Pulmonary artery endothelial cell (primary cell): ENCODE results near the gene RTL5. TPM values are rescaled to one million over a fixed set of nuclear protein-coding genes. Genes with fewer than 3 reads are reported as not detected.

Source experiments
- DNase-seq: peaks from one replicate; pipeline ENCODE4 v3.0.0-alpha.2; 2011; ENCODE audit warnings: low read depth, low spot score
- total RNA-seq: library from RNA; depleted of rRNA; stranded (reverse); fragments of >200 nt; gene quantifications from 2 replicates; pipeline ENCODE4 v1.2.3, GENCODE V29; 2014

RTL5 gene
- total RNA-seq, 1 donor from 2014 or later, result 0.20 TPM

GRCh38 chrX:72110051-72110875 is 21.5 kb downstream of the RTL5 start:
- DNase-seq, result no peak

- no peak for DNase-seq
These were observed 23.0 kb downstream of the RTL5 start for GRCh38 chrX:72108666-72109065.

DNA sequence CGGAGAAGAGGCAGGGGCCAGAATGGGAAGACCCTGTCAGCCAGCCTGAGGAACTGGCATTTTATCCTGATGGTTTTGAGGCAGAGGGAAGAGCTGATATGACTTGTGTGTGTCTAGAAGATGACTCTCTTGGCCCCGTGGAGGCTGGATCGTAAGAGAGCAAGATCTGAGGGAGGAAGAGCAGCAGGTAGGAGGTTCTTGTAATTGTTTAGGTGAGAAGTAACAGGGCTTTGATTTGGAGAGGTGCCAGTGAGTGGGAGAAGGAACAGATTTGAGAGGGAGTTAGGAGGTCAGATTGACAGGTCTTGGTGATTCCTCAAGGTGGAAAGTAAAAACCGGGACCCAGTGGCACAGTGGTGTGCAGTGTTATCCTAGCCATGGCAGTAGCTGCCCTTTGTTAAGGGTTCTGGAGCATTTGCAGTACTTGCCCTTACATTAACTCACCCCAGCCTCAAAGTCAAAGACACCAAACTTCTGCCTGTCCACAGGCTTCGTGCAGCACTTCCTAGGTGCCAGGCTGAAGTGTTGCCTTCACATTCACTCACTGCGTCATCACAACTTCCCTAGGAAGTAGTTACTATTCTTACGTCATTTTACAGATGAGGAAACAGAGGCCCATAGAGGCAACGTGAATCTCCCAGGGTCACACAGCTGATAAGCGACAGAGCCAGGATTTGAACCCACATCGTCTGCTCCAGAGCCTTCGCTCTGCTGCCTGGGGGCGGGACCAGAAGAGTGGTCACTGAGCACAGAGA is 23.7 kb downstream of the RTL5 start:
- DNase-seq, result no peak

GRCh38 chrX:72107320-72107719 is 24.4 kb downstream of the RTL5 start:
- DNase-seq, result no peak

DNA sequence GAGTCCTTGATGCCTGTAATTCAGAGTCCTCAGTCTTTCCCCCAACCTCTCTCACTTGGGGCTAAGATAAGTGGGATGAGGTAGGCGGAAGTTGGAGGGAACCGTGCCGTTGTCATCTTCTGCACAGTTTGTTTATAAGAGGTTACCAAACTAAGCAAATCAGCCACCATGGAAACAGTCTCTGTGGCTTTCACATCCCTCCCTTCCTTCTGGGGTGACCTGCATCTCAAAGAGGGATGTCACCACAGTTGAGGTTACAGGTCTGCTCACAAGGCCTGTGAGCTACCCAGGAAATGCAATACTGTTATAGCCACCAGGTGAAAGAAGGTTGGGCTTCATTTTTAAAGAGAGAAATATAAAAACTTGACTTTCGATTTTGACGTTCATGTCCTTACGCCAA is 26.3 kb downstream of the RTL5 start:
- no peak for DNase-seq

- no peak for DNase-seq
These were observed 29.0 kb downstream of the RTL5 start for GRCh38 chrX:72102760-72103159.

DNA sequence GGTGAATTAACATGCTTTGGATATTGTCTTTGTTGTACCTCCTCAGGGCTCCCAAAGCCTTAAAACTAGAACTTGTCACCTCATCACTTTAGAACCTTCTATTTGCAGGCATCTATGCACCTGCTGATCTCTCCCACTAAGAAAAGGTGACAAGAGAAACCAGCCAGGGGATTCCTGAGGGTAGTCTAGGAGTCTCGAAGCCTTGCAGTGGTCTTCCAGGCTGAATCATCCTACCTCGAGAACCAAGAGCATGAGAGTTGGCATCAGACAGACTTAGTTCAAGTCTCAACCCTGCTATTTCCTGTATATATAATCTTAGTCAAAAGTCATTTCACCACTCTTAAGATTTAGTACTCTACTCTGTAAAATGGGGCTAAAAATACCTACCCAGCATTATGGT is 29.6 kb downstream of the RTL5 start:
- no peak for DNase-seq

DNA sequence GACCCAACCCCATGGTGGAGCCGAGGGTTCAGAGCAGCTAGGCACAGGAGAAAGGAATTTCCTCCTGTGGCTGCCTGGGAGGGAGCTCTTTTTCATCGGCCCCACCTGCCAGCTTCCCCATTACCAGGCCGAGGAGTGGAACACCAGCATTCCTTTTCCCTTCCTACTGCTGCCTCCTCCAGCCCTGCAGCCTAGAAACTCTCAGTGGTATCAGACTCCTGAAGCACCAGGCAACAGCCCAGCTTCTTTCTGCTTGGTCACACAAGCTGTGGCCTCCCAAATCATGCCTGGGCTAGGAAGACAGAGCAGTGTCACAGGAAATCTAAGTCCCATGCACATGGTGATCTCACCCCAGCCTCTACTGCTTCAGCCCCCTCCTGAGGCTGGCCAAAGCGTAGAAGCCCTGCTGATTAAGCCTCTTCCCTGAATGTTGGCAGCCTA is 30.1 kb downstream of the RTL5 start:
- no peak for DNase-seq

- no peak for DNase-seq
These were observed 30.8 kb downstream of the RTL5 start for GRCh38 chrX:72100824-72101351.

GRCh38 chrX:72100051-72100755 is 31.5 kb downstream of the RTL5 start:
- DNase-seq, result no peak

GRCh38 chrX:72097098-72097497 is 34.6 kb downstream of the RTL5 start:
- no peak for DNase-seq

- no peak for DNase-seq
These were observed 36.3 kb downstream of the RTL5 start for GRCh38 chrX:72095370-72095769.

DNA sequence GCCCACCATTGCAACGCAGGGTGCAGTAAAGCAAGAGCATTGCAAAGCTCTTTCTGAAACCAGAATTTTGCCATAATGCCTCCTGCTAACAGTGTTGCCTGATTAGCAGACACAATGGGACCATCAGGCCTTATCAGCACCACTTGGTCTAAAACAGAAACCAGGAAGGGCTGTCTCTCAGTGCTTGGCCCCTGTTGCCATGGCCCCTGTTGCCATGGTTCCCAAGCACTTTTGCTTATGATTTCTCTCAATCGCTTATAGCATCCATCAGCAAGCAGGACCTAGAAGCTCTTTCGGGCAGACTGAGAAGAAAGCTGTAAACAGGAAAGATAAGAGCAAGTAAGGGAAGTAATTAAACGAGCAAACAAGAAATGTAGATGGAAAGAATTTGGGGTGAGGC is 36.8 kb downstream of the RTL5 start:
- DNase-seq, result peak; percentile 75

- no peak for DNase-seq
These were observed 42.5 kb downstream of the RTL5 start for GRCh38 chrX:72089254-72089653.

GRCh38 chrX:72088761-72089160 is 43.0 kb downstream of the RTL5 start:
- no peak for DNase-seq

GRCh38 chrX:72086995-72087394 is 44.7 kb downstream of the RTL5 start:
- no peak for DNase-seq

- no peak for DNase-seq
These were observed 47.6 kb downstream of the RTL5 start for GRCh38 chrX:72084114-72084513.

- DNase-seq, result no peak
These were observed 48.4 kb downstream of the RTL5 start for GRCh38 chrX:72083291-72083690.

DNA sequence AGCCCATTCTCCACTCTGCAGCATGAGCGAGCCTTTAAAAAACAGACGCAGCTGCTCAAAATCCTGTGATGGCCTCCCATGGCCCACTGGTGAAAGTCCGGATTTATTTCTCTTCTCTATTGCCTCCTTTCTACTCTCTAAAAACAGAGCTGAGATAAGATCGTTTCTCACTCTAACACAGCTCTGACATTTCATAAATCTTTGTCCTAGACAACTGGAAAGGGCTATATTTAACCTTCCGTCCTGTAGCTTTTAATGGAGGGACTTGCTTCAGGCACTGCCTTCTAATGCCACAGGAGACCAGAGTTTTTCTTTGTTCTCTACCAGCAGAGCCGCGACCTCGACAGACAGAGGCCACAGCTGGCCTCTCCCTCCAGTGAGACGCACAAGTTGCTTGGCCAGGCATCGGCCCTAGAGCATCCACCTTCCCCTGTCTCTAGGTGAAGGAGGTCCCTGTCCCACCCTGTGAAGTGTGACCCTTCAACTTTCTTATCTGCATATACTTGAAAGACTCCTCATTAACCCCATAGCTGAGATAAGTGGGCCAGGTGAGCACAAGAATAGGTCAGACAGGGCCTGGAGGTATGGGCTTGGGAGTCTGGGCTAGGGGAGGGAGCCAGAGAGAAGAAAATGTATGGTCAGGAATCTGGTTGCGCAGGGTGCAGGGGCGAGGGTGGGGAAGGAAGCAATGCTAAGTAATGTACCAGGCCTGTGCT is 50.0 kb downstream of the RTL5 start:
- DNase-seq, result no peak

GRCh38 chrX:72080800-72081199 is 50.9 kb downstream of the RTL5 start:
- DNase-seq, result no peak

- no peak for DNase-seq
These were observed 51.6 kb downstream of the RTL5 start for GRCh38 chrX:72080150-72080549.
